HG03139 (cell line): ENCODE data around the gene MYBPC1.
"Not testable (repeated sequence)": the region's sequence is repeated elsewhere in the genome, so short reads cannot be mapped to it uniquely, and the experiment has no call there.

Source experiments
- ATAC-seq: cut with Tn5 transposase; IDR thresholded peaks from one replicate; pipeline ENCODE4 v1.9.1; 2021; ENCODE audit not compliant: unreplicated experiment

Gene MYBPC1

GRCh38 chr12:101594700-101595099 lies at the start of gene MYBPC1:
TSS of gene MYBPC1 (plus strand) at chr12:101594971. CDS start at chr12:101595071, 100 bp downstream.
- no peak for ATAC-seq

GRCh38 chr12:101551362-101552114 lies 43.2 kb upstream of the MYBPC1 start:
- ATAC-seq, result no peak

- no peak for ATAC-seq
Observed at GRCh38 chr12:101552277-101552676, 42.5 kb upstream of the MYBPC1 start.

GRCh38 chr12:101557094-101557493 lies 37.7 kb upstream of the MYBPC1 start:
- ATAC-seq, result no peak

- ATAC-seq, result not testable (repeated sequence)
Observed at GRCh38 chr12:101558726-101559125, 36.0 kb upstream of the MYBPC1 start.

GRCh38 chr12:101563212-101563611 lies 31.6 kb upstream of the MYBPC1 start:
- no peak for ATAC-seq

GRCh38 chr12:101564912-101565311 lies 29.9 kb upstream of the MYBPC1 start:
- ATAC-seq, result no peak

- no peak for ATAC-seq
Observed at GRCh38 chr12:101566318-101566717, 28.5 kb upstream of the MYBPC1 start.

- no peak for ATAC-seq
Observed at GRCh38 chr12:101567918-101568317, 26.9 kb upstream of the MYBPC1 start.

GRCh38 chr12:101570047-101570446 lies 24.7 kb upstream of the MYBPC1 start:
- no peak for ATAC-seq

GRCh38 chr12:101571105-101571504 lies 23.7 kb upstream of the MYBPC1 start:
- no peak for ATAC-seq

GRCh38 chr12:101573743-101574142 lies 21.0 kb upstream of the MYBPC1 start:
- ATAC-seq, result no peak

- no peak for ATAC-seq
Observed at GRCh38 chr12:101578417-101578816, 16.4 kb upstream of the MYBPC1 start.

GRCh38 chr12:101581190-101581589 lies 13.6 kb upstream of the MYBPC1 start:
- ATAC-seq, result no peak

- no peak for ATAC-seq
Observed at GRCh38 chr12:101582937-101583336, 11.8 kb upstream of the MYBPC1 start.

GRCh38 chr12:101590383-101590782 lies 4.4 kb upstream of the MYBPC1 start:
- no peak for ATAC-seq

GRCh38 chr12:101591781-101592180 lies 3.0 kb upstream of the MYBPC1 start:
- no peak for ATAC-seq

GRCh38 chr12:101592448-101592847 lies 2.3 kb upstream of the MYBPC1 start:
- ATAC-seq, result no peak

- ATAC-seq, result no peak
Observed at GRCh38 chr12:101592921-101593320, 1.9 kb upstream of the MYBPC1 start.

- no peak for ATAC-seq
Observed at GRCh38 chr12:101596172-101596571, 1.4 kb downstream of the MYBPC1 start.

GRCh38 chr12:101597164-101597563 lies 2.4 kb downstream of the MYBPC1 start:
- ATAC-seq, result no peak

- ATAC-seq, result no peak
Observed at GRCh38 chr12:101598483-101598882, 3.7 kb downstream of the MYBPC1 start.

GRCh38 chr12:101599311-101599710 lies 4.5 kb downstream of the MYBPC1 start:
- ATAC-seq, result no peak
